Peyer's patch (tissue), 4 donors: Measurements from ENCODE around the gene DDAH2. TPM values are rescaled to one million over a fixed set of nuclear protein-coding genes. Genes with fewer than 3 reads are reported as not detected.

ENCODE experiments used
- DNase-seq, 3 donors: peaks; one replicate each; pipeline ENCODE4 v3.0.0-alpha.2; 2017 to 2019
- H3K27ac ChIP-seq, 4 donors: fragments of 200-600 bp; sonication (generic); one replicate each; pipeline ENCODE4 v1.5.1; 2016 to 2019
- H3K27me3 ChIP-seq, 2 donors: fragments of 200-600 bp; sonication (generic); one replicate each; pipeline ENCODE4 v1.5.1; 2019
- H3K36me3 ChIP-seq, 3 donors: fragments of 200-600 bp; sonication (generic); one replicate each; pipeline ENCODE4 v1.5.1; 2016 to 2019
- H3K4me1 ChIP-seq, 4 donors: fragments of 200-600 bp; sonication (generic); one replicate each; pipeline ENCODE4 v1.5.1; 2016 to 2019
- H3K4me3 ChIP-seq, 4 donors: fragments of 200-600 bp; sonication (generic); 1 replicate in 3 of 4; 2 replicates in 1 of 4; pipeline ENCODE4 v1.5.1; 2016 to 2019; ENCODE audit warnings: mild to moderate bottlenecking in 1 of 4
- H3K9me3 ChIP-seq, 4 donors: fragments of 200-600 bp; sonication (generic); one replicate each; pipeline ENCODE4 v1.5.1; 2016 to 2019; ENCODE audit warnings: mild to moderate bottlenecking in 1 of 4
- CTCF ChIP-seq, 6 experiments: fragments of 450-650 bp in 4 of 6; fragments of 200-600 bp in 2 of 6; sonication (generic) in 1 of 6; IDR thresholded peaks; one replicate each; pipeline ENCODE4 v1.5.1; 2017 to 2019; ENCODE audit warnings: antibody characterized with exemption in 6 of 6, mild to moderate bottlenecking in 3 of 6, moderate library complexity in 1 of 6
- POLR2A ChIP-seq, 2 donors: fragments of 450-650 bp; IDR thresholded peaks; one replicate each; pipeline ENCODE4 v1.5.1; 2017; ENCODE audit warnings: antibody characterized with exemption in 2 of 2, mild to moderate bottlenecking in 2 of 2, moderate library complexity in 2 of 2
- total RNA-seq, 4 donors: library from RNA; depleted of rRNA; stranded (reverse); fragments of >200 nt; gene quantifications; one replicate each; pipeline ENCODE4 v1.1.0, GENCODE V29; 2016

Gene DDAH2
- total RNA-seq, 4 donors from 2014 or later, result 25.6 to 136 (median 53.3) TPM

GRCh38 chr6:31768363-31769257, 39.5 kb upstream of the DDAH2 start:
- H3K36me3 ChIP-seq, result no peaks in the 10 kb centered on the region
- H3K9me3 ChIP-seq, result no peaks in the 10 kb centered on the region
- no peaks in the 10 kb centered on the region for H3K27me3 ChIP-seq
- no peak overlapping the region for H3K27ac ChIP-seq
- TF ChIP-seq CTCF (IDR thresholded peaks at IDR 0.05), result no peak
- no peak for TF ChIP-seq POLR2A (IDR thresholded peaks at IDR 0.05)
- H3K4me1 ChIP-seq, result peaks cover 0 to 19% (median 1%) of the 10 kb centered on the region in 4 donors
- no peak for DNase-seq
- no peak overlapping the region for H3K4me3 ChIP-seq

- no peak for DNase-seq
These were observed 38.1 kb upstream of the DDAH2 start for GRCh38 chr6:31767096-31767645.

GRCh38 chr6:31765910-31766794, 37.1 kb upstream of the DDAH2 start:
- TF ChIP-seq POLR2A (IDR thresholded peaks at IDR 0.05), result peak in 1 of 2 donors; percentile 19
- TF ChIP-seq CTCF (IDR thresholded peaks at IDR 0.05), result no peak
- no peaks in the 10 kb centered on the region for H3K27me3 ChIP-seq
- H3K4me3 ChIP-seq, result peak overlapping the region in 2 of 4 donors; percentile 41
- H3K4me1 ChIP-seq, result peaks cover 0 to 19% (median 0%) of the 10 kb centered on the region in 4 donors
- no peaks in the 10 kb centered on the region for H3K36me3 ChIP-seq
- DNase-seq, result peak in 2 of 3 donors; percentile 66 to 79
- H3K9me3 ChIP-seq, result no peaks in the 10 kb centered on the region
- H3K27ac ChIP-seq, result peak overlapping the region in 1 of 4 donors; percentile 18

More at GRCh38 chr6:31767096-31767645, 38.1 kb upstream of the DDAH2 start:
- Histone ChIP-seq H3K27me3 (no peaks in the 10 kb centered on the region), H3K36me3 (no peaks in the 10 kb centered on the region), H3K27ac (no peak overlapping the region), H3K9me3 (no peaks in the 10 kb centered on the region), H3K4me3 (no peak overlapping the region), H3K4me1 (peaks cover 0 to 15% (median 0%) of the 10 kb centered on the region in 4 donors)
- no peak for TF ChIP-seq POLR2A (IDR thresholded peaks at IDR 0.05)
- TF ChIP-seq CTCF (IDR thresholded peaks at IDR 0.05), result no peak

GRCh38 chr6:31765559-31765909, 36.4 kb upstream of the DDAH2 start:
- H3K27ac ChIP-seq, result no peak overlapping the region
- DNase-seq, result no peak
- H3K27me3 ChIP-seq, result no peaks in the 10 kb centered on the region
- H3K9me3 ChIP-seq, result no peaks in the 10 kb centered on the region
- H3K4me1 ChIP-seq, result peaks cover 0 to 23% (median 0%) of the 10 kb centered on the region in 4 donors
- no peak for TF ChIP-seq POLR2A (IDR thresholded peaks at IDR 0.05)
- no peak for TF ChIP-seq CTCF (IDR thresholded peaks at IDR 0.05)
- H3K36me3 ChIP-seq, result no peaks in the 10 kb centered on the region
- H3K4me3 ChIP-seq, result peak overlapping the region in 1 of 4 donors; percentile 41

GRCh38 chr6:31764198-31764597, 35.1 kb upstream of the DDAH2 start:
- DNase-seq, result no peak
- no peaks in the 10 kb centered on the region for H3K36me3 ChIP-seq
- H3K4me1 ChIP-seq, result peaks cover 0 to 16% (median 0%) of the 10 kb centered on the region in 4 donors
- H3K27me3 ChIP-seq, result no peaks in the 10 kb centered on the region
- no peak overlapping the region for H3K4me3 ChIP-seq
- H3K9me3 ChIP-seq, result no peaks in the 10 kb centered on the region
- no peak overlapping the region for H3K27ac ChIP-seq
- no peak for TF ChIP-seq POLR2A (IDR thresholded peaks at IDR 0.05)
- no peak for TF ChIP-seq CTCF (IDR thresholded peaks at IDR 0.05)
